Mammary epithelial cell (primary cell): ENCODE data around the gene APOBEC3H.

Experiments
- CTCF ChIP-seq, 2 donors: IDR thresholded peaks in 1 of 2; conservative IDR thresholded peaks in 1 of 2; 2 replicates each; pipeline ENCODE4 v1.5.1; 2011 to 2012; ENCODE audit warnings: inconsistent platforms in 2 of 2, low read length in 2 of 2, mild to moderate bottlenecking in 2 of 2, control low read depth in 1 of 2, low read depth in 1 of 2; ENCODE audit not compliant: insufficient read depth in 1 of 2; ENCODE audit errors: extremely low read depth in 1 of 2
- EZH2 ChIP-seq: IDR thresholded peaks from 2 replicates; pipeline ENCODE4 v1.6.1; 2012; ENCODE audit warnings: low read length, inconsistent platforms, borderline replicate concordance

DNA sequence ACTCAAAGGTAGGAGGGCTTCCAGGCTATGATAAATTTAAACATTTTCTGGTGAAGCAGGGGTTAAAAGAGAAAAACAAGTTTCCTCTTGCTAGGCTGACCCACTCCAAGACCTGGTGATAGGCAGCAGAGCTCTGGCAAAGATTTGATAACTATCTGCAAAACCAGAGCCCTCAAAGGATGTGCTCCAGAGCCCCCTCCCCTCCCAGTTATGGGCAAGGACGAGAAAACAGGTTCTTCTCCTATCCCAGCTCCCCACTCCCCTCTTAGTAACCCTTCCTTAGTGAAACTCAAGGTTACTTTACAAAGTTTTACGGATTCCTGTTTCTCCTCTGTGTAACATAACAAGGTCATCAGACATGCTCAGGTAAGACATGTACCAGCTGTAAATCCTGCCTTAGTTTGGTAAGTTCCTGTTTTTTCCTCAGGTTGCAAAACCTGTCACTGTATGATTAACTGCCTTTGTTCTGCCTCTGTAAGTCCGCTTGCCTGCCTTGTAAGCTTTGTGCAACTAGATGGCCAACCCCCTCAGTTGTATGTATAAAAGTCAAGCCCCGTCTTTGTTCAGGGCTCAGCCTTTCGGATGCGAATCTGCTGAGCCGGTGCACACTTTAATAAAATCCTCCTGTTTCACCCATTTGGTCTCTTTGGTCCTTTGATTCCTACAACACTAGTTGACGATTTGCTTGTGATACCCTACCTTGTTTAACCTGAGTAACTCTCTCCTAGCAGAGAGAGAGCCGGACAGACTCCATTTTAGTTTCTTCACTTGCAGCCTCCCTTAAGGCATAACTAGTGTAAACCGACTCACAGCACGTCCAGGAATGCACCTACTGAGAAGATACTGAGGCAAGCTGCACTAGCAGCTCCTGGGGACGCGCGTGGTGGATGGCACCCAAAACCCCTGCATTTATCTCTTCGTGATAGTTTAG lies 13.9 kb downstream of the APOBEC3H start:
- TF ChIP-seq CTCF (conservative IDR thresholded peaks at IDR 0.05 in 1 of 2, IDR thresholded peaks at IDR 0.05 in 1 of 2; ENCODE audit: extremely low read depth in 1 of 2, insufficient read depth in 1 of 2, low read depth in 1 of 2, low read length in 2 of 2) (no peak), EZH2 (no peak)
